ENCODE data around the gene GALNT2.

GALNT2 gene

DNA sequence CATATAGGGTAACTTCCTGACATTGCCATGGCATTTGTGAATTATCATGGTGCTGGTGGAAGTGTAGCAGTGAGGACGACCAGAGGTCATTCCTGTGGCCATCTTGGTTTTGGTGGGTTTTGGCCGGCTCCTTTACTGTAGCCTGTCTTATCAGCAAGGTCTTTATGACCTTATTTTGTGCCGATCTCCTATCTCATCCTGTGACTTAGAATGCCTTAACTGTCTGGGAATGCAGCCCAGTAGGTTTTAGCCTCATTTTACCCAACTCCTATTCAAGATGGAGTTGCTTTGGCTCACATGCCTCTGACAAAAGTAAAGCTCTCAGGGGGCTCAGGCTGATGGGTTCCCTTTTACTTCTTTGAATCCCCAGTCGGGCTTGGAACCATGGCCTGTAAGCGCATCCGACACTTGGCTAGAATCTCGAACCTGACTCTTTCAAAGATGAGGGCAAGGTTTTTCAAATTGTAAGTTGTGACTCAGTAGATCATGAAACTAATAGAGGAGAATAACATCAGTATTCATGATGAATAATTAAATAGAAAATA is 85.0 kb downstream of the GALNT2 start:
- H3K4me3 ChIP-seq (ENCODE audit: low read depth, low read length), result no peak overlapping the region
- TF ChIP-seq, protein P1, sequence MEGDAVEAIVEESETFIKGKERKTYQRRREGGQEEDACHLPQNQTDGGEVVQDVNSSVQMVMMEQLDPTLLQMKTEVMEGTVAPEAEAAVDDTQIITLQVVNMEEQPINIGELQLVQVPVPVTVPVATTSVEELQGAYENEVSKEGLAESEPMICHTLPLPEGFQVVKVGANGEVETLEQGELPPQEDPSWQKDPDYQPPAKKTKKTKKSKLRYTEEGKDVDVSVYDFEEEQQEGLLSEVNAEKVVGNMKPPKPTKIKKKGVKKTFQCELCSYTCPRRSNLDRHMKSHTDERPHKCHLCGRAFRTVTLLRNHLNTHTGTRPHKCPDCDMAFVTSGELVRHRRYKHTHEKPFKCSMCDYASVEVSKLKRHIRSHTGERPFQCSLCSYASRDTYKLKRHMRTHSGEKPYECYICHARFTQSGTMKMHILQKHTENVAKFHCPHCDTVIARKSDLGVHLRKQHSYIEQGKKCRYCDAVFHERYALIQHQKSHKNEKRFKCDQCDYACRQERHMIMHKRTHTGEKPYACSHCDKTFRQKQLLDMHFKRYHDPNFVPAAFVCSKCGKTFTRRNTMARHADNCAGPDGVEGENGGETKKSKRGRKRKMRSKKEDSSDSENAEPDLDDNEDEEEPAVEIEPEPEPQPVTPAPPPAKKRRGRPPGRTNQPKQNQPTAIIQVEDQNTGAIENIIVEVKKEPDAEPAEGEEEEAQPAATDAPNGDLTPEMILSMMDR (IDR thresholded peaks at IDR 0.05; ENCODE audit: control insufficient read depth, extremely low read depth, insufficient read depth), result no peak
- no peak for DNase-seq (ENCODE audit: low read depth)

DNA sequence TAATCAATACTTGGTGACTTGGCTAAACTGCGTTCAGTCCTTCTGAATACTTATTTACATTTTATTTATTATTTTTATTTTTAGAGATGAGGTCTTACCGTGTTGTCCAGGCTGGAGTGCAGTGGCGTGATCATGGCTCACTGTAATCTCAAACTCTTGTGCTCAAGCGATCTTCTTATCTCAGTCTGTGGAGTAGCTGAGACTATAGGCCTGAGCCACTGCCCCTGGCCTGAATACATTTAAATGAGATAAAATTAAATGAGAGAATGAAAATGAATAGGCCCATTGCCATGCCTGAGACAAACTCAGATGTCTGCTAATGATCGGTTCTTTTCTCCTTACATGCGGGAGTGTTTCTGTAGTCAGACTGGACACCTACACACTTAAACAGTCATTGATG is 86.0 kb downstream of the GALNT2 start:
- DNase-seq (ENCODE audit: low read depth), result no peak
- TF ChIP-seq, protein P1 (IDR thresholded peaks at IDR 0.05; ENCODE audit: control insufficient read depth, extremely low read depth, insufficient read depth), result no peak
- H3K4me3 ChIP-seq (ENCODE audit: low read depth, low read length), result no peak overlapping the region

DNA sequence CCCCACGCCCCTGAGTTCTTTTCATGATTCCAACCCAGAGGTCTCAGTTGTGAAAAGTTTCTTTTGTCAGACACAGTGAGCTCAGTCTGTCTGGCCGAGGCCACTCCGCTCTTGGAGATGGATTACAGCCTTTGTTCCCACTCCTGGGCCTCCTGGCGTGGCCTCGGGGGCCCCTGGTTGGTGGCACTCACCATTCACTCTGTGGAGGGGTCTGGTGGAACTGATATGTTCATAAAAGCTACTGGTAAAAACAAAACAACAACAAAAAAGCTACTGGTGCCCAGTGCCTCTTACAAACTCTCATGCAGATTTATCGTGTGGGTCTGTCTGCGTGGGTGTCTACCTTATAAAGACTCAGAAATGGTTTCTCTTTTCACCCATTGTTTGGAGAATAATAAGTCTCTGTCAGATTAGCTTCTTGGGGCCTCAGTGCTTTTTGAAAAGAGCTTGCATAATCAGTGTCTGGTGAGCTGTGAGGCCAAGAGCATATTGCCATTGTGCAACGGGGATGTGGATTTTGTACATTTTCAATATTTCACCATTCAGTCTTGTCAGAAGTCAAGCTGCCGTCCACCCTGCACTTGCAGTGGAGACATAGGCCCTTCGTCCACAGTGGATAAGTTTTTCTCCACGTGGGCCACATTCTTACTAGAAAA is 86.7 kb downstream of the GALNT2 start:
- TF ChIP-seq, protein P1 (IDR thresholded peaks at IDR 0.05; ENCODE audit: control insufficient read depth, extremely low read depth, insufficient read depth), result no peak
- DNase-seq (ENCODE audit: low read depth), result no peak

DNA sequence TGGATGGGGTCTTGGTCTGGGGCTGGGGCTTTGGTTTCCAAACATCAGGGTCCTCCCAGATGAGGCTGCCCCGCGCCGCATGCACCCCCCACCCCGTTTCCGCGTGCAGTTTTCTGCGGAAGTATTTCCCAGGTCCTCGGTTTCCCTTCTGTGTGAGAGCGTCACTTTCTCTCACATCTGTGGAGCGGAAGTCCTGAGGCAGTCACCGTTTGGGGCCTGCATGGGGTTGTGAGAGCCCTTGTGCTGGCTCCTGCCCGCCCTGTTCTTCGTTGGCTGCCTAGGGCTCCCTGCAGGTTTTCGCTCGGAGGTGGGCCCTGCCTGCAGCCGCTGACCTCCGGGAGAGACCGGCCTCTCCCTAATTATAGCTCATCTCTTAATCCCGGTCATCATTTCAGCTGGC is 88.0 kb downstream of the GALNT2 start:
- H3K4me3 ChIP-seq (ENCODE audit: low read depth, low read length), result no peak overlapping the region
- no peak for DNase-seq (ENCODE audit: low read depth)
- TF ChIP-seq, protein P1 (IDR thresholded peaks at IDR 0.05; ENCODE audit: control insufficient read depth, extremely low read depth, insufficient read depth), result no peak

More for the DNA sequence above, 86.7 kb downstream of the GALNT2 start:
- H3K4me3 ChIP-seq (ENCODE audit: low read depth, low read length), result no peak overlapping the region

DNA sequence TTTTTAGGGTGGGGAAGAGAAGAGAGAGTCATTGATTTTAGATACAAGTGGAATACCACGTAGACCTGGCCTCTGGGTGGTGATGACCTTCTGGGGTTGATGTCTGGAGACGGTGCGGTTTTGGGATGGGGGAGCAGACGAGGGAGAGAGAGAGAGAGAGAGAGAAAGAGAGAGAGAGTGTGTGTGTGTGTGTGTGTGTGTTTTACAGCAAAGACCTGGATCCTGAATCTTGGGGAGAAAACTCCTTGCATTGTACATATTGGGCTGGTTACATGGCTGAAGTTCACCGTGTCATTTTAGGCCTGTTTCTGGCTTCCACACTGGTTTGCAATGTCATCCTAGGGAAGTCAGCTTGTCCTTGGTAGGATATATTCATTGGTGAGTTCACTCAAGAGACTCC is 89.0 kb downstream of the GALNT2 start:
- DNase-seq (ENCODE audit: low read depth), result no peak
- TF ChIP-seq, protein P1 (IDR thresholded peaks at IDR 0.05; ENCODE audit: control insufficient read depth, extremely low read depth, insufficient read depth), result no peak
- H3K4me3 ChIP-seq (ENCODE audit: low read depth, low read length), result no peak overlapping the region

DNA sequence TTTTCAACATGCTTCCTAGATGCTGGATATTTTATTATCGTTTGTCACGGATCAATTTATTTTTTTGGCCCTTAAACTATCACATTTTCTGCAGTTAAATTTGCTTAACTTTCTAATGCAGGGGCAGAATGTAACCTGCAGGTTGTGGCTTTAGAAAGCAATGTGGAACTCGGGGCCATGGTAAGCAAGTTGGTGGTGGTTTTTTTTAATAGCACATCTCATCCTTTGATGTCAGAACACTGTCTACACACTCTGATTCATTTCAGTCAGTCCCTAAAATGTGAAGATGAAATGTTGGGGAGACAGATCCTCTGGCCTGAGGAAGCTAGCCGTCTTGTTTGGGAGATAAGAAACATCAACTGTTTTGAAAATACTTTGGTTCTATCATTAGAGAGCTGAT is 89.5 kb downstream of the GALNT2 start:
- TF ChIP-seq, protein P1 (IDR thresholded peaks at IDR 0.05; ENCODE audit: control insufficient read depth, extremely low read depth, insufficient read depth), result no peak
- DNase-seq (ENCODE audit: low read depth), result no peak
- no peak overlapping the region for H3K4me3 ChIP-seq (ENCODE audit: low read depth, low read length)
